ENCODE measurements around the gene CDK9. TPM values are rescaled to one million over a fixed set of nuclear protein-coding genes. Genes with fewer than 3 reads are reported as not detected.

Gene CDK9
- total RNA-seq, 1 experiment from 2014 or later, result 48.7 TPM

DNA sequence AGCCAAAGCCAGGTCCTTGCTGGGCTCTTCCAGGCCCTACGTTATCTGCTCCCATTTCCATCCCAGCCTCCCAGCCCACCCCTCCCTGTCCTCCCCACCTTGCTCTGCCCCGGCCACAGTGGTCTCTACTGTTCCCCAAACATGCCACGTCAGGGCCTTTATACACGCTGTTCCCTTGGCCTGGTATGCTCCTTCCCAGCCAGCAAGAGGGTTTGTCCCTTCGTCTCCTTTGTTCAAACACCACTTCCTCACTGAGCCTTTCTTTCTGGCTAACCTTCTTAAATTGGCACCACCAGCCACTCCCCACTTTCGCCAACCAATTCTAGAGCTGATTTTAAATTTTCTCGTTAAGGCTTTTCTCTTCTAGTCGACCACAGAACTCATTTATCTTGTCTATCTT lies 17.1 kb upstream of the CDK9 start:
- Histone ChIP-seq H3K36me3 (ENCODE audit: control insufficient read depth, insufficient read depth, low read length) (no peaks in the 10 kb centered on the region), H3K4me1 (ENCODE audit: control insufficient read depth, insufficient read depth, low read length) (no peaks in the 10 kb centered on the region), H3K27me3 (ENCODE audit: control insufficient read depth, insufficient read depth, low read length) (no peaks in the 10 kb centered on the region), H3K9me3 (ENCODE audit: control insufficient read depth, insufficient read depth, low read depth, low read length) (no peaks in the 10 kb centered on the region), H3K27ac (ENCODE audit: low read length) (no peak overlapping the region), H3K4me3 (ENCODE audit: low read depth in 2 of 2, low read length in 2 of 2) (no peak overlapping the region)
- ChIA-PET POLR2A (no interaction called here), CTCF (no interaction called here)
- TF ChIP-seq, protein P1, sequence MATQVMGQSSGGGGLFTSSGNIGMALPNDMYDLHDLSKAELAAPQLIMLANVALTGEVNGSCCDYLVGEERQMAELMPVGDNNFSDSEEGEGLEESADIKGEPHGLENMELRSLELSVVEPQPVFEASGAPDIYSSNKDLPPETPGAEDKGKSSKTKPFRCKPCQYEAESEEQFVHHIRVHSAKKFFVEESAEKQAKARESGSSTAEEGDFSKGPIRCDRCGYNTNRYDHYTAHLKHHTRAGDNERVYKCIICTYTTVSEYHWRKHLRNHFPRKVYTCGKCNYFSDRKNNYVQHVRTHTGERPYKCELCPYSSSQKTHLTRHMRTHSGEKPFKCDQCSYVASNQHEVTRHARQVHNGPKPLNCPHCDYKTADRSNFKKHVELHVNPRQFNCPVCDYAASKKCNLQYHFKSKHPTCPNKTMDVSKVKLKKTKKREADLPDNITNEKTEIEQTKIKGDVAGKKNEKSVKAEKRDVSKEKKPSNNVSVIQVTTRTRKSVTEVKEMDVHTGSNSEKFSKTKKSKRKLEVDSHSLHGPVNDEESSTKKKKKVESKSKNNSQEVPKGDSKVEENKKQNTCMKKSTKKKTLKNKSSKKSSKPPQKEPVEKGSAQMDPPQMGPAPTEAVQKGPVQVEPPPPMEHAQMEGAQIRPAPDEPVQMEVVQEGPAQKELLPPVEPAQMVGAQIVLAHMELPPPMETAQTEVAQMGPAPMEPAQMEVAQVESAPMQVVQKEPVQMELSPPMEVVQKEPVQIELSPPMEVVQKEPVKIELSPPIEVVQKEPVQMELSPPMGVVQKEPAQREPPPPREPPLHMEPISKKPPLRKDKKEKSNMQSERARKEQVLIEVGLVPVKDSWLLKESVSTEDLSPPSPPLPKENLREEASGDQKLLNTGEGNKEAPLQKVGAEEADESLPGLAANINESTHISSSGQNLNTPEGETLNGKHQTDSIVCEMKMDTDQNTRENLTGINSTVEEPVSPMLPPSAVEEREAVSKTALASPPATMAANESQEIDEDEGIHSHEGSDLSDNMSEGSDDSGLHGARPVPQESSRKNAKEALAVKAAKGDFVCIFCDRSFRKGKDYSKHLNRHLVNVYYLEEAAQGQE (IDR thresholded peaks at IDR 0.05; ENCODE audit: insufficient read depth in 1 of 2, low read depth in 2 of 2, low read length in 1 of 2), result no peak
- TF ChIP-seq SIN3A (IDR thresholded peaks at IDR 0.05; ENCODE audit: borderline replicate concordance, insufficient read depth, low read depth, low read length), result no peak
- TF ChIP-seq TCF7L2 (IDR thresholded peaks at IDR 0.05; ENCODE audit: low read depth, low read length), result no peak
- TF ChIP-seq POLR2AphosphoS5 (IDR thresholded peaks at IDR 0.05; ENCODE audit: low read depth, low read length), result no peak
- TF ChIP-seq, protein P2, sequence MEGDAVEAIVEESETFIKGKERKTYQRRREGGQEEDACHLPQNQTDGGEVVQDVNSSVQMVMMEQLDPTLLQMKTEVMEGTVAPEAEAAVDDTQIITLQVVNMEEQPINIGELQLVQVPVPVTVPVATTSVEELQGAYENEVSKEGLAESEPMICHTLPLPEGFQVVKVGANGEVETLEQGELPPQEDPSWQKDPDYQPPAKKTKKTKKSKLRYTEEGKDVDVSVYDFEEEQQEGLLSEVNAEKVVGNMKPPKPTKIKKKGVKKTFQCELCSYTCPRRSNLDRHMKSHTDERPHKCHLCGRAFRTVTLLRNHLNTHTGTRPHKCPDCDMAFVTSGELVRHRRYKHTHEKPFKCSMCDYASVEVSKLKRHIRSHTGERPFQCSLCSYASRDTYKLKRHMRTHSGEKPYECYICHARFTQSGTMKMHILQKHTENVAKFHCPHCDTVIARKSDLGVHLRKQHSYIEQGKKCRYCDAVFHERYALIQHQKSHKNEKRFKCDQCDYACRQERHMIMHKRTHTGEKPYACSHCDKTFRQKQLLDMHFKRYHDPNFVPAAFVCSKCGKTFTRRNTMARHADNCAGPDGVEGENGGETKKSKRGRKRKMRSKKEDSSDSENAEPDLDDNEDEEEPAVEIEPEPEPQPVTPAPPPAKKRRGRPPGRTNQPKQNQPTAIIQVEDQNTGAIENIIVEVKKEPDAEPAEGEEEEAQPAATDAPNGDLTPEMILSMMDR (IDR thresholded peaks at IDR 0.05), result no peak
- no TSS peak for BruUV-seq (replicated peaks)
- ATAC-seq (no peak), DNase-seq (ENCODE audit: low read depth, low spot score) (no peak)
- intact Hi-C loops (cut with micrococcal nuclease; ENCODE audit: unreplicated experiment), result no loop called here
- in situ Hi-C loops (cut with HindIII; ENCODE audit: low pct_unique_long_range_greater_than_20kb, low sequenced_read_pairs), result no loop called here

DNA sequence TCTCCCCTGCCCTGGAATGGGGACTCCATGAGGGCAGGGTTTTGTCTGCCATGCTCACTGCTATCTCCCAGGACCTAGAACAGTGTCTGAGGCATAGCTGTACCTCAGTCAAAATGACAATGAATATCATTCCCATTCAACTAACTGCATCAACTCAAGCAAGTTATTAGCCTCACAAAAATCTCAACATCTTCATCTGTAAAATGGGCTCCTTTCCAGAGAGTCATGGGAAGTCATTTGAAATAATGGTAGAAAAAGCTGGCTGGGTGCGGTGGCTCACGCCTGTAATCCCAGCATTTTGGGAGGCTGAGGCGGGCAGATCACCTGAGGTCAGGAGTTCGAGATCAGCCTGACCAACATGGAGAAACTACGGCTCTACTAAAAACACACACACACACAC lies 16.7 kb upstream of the CDK9 start:
- in situ Hi-C loops (cut with HindIII; ENCODE audit: low pct_unique_long_range_greater_than_20kb, low sequenced_read_pairs), result no loop called here
- ChIA-PET CTCF (no interaction called here), POLR2A (no interaction called here)
- H3K36me3 ChIP-seq (ENCODE audit: control insufficient read depth, insufficient read depth, low read length), result no peaks in the 10 kb centered on the region
- H3K27me3 ChIP-seq (ENCODE audit: control insufficient read depth, insufficient read depth, low read length), result no peaks in the 10 kb centered on the region
- ATAC-seq, result no peak
- no peak for DNase-seq (ENCODE audit: low read depth, low spot score)
- no peak overlapping the region for H3K27ac ChIP-seq (ENCODE audit: low read length)
- intact Hi-C loops (cut with micrococcal nuclease; ENCODE audit: unreplicated experiment), result no loop called here
- no peaks in the 10 kb centered on the region for H3K9me3 ChIP-seq (ENCODE audit: control insufficient read depth, insufficient read depth, low read depth, low read length)
- no peaks in the 10 kb centered on the region for H3K4me1 ChIP-seq (ENCODE audit: control insufficient read depth, insufficient read depth, low read length)
- TF ChIP-seq, protein P2 (IDR thresholded peaks at IDR 0.05), result no peak
- TF ChIP-seq TCF7L2 (IDR thresholded peaks at IDR 0.05; ENCODE audit: low read depth, low read length) (no peak), SIN3A (IDR thresholded peaks at IDR 0.05; ENCODE audit: borderline replicate concordance, insufficient read depth, low read depth, low read length) (no peak), POLR2AphosphoS5 (IDR thresholded peaks at IDR 0.05; ENCODE audit: low read depth, low read length) (no peak)
- TF ChIP-seq, protein P1 (IDR thresholded peaks at IDR 0.05; ENCODE audit: insufficient read depth in 1 of 2, low read depth in 2 of 2, low read length in 1 of 2), result no peak
- H3K4me3 ChIP-seq (ENCODE audit: low read depth in 2 of 2, low read length in 2 of 2), result no peak overlapping the region
- no TSS peak for BruUV-seq (replicated peaks)
